Esophagus squamous epithelium (tissue), 4 donors: ENCODE measurements around the gene PADI2.

Source experiments
- POLR2A ChIP-seq, 4 donors: fragments of 450-650 bp; IDR thresholded peaks; one replicate each; pipeline ENCODE4 v1.6.1; 2017; ENCODE audit warnings: antibody characterized with exemption in 4 of 4, mild to moderate bottlenecking in 4 of 4, moderate library complexity in 3 of 4
- TF ChIP-seq, protein P1 (sequence below), 6 experiments: fragments of 450-650 bp in 4 of 6; fragments of 200-600 bp in 2 of 6; sonication (generic) in 2 of 6; IDR thresholded peaks; one replicate each; pipeline ENCODE4 v1.5.1; 2016 to 2019; ENCODE audit warnings: antibody characterized with exemption in 6 of 6, mild to moderate bottlenecking in 4 of 6, moderate library complexity in 4 of 6

DNA sequence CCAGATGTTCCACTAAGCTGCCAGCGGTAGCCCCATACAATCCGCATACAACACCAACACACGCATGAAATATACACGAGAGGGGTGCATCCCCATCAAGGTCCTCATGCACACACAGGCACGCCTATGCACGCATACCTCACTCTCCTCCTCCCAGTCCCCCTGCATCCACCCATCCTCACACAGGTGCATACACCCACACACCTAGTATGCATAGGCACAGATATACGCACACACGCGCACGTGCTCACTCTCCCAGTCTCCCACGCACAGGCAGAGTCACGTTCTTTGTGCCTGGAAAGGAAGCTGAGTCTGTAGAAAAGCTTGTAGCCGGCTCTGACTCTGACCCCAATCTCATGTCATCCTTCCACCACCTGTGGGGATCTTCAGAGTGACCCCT, 16.9 kb upstream of the PADI2 start:
- TF ChIP-seq, protein P1, sequence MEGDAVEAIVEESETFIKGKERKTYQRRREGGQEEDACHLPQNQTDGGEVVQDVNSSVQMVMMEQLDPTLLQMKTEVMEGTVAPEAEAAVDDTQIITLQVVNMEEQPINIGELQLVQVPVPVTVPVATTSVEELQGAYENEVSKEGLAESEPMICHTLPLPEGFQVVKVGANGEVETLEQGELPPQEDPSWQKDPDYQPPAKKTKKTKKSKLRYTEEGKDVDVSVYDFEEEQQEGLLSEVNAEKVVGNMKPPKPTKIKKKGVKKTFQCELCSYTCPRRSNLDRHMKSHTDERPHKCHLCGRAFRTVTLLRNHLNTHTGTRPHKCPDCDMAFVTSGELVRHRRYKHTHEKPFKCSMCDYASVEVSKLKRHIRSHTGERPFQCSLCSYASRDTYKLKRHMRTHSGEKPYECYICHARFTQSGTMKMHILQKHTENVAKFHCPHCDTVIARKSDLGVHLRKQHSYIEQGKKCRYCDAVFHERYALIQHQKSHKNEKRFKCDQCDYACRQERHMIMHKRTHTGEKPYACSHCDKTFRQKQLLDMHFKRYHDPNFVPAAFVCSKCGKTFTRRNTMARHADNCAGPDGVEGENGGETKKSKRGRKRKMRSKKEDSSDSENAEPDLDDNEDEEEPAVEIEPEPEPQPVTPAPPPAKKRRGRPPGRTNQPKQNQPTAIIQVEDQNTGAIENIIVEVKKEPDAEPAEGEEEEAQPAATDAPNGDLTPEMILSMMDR (IDR thresholded peaks at IDR 0.05), result no peak
- no peak for TF ChIP-seq POLR2A (IDR thresholded peaks at IDR 0.05)
